Measurements from ENCODE around the gene PNKP. TPM values are rescaled to one million over a fixed set of nuclear protein-coding genes. Genes with fewer than 3 reads are reported as not detected.

PNKP gene
- total and polyA plus RNA-seq, 2 of the 8 experiments (the other 6 are each of a cell fraction or from before 2014, with no cell fraction given), result 45.8 to 105 TPM

DNA sequence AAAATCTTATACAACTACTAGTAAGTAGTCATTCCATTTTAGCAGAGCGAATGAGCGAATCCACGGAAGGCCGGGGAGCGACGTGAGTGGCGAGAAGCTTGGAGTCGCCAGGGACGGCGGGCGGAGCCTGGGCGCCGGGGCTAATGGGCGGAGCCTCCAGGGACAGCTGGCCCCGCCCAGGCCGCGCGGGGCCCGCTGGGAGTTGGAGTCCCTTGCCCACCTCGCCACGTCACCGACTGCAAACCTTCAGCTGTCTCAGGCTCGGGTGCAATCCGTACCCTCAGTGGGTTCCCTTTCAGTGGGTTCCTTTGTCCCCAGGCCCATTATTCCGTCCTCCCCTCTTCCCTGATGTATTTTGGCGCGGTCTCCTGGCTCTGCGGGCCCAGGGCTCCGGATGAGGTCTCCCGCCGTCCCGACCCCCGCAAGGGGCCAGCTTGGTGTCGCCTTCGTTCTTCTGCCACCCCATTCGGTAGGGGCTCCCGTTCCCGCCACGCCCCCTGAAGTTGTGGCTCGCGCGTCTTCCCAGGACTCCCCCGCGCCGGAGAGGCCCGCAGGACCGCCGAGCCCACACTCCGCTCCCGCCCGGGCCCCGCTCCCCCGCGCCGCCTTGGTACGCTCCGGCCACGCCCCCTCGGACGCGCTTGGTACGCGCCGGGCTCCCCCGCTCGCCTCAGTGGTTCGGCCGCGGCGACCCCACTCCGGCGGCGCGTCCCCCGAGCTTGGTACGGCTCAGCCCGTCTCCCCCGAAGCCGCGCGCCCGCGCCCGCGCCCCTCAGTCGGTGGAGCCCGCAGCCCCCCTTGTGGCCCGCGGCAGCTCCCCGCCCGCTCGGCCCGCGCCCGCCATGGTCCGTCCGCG, 16.7 kb downstream of the PNKP start, which contains the start of gene PTOV1 (continued):
- peak in 1 of 2 experiments; percentile 99; a peak in 2 of 3 replicates for TF ChIP-seq EP300 (IDR thresholded peaks at IDR 0.05; ENCODE audit: borderline replicate concordance in 1 of 2, low read depth in 2 of 2, low read length in 2 of 2)
- TF ChIP-seq SAP30 (IDR thresholded peaks at IDR 0.05; ENCODE audit: insufficient read depth, insufficient replicate concordance, low read length), result peak; percentile 36
- TF ChIP-seq JUND (IDR thresholded peaks at IDR 0.05; ENCODE audit: low read length), result peak; percentile 91

All from H1 (cell line).